Ascending aorta (tissue), 2 donors: ENCODE data around the gene HTRA1. TPM values are rescaled to one million over a fixed set of nuclear protein-coding genes. Genes with fewer than 3 reads are reported as not detected.
A peak's percentile ranks its signal among the peaks of the same experiment; 100 is the strongest.

ENCODE experiments used
- DNase-seq, 2 donors: peaks; one replicate each; pipeline ENCODE4 v3.0.0-alpha.2; 2019; ENCODE audit warnings: low spot score in 2 of 2
- H3K27ac ChIP-seq, 2 donors: fragments of 200-600 bp; sonication (generic); one replicate each; pipeline ENCODE4 v1.5.1; 2016 to 2017; ENCODE audit warnings: mild to moderate bottlenecking in 1 of 2
- H3K27me3 ChIP-seq: fragments of 200-600 bp; sonication (generic); one replicate; pipeline ENCODE4 v1.5.1; 2017
- H3K36me3 ChIP-seq, 2 donors: fragments of 200-600 bp; sonication (generic); one replicate each; pipeline ENCODE4 v1.5.1; 2016
- H3K4me1 ChIP-seq, 2 donors: fragments of 200-600 bp; sonication (generic); one replicate each; pipeline ENCODE4 v1.5.1; 2016 to 2017; ENCODE audit warnings: mild to moderate bottlenecking in 1 of 2
- H3K4me3 ChIP-seq, 2 donors: fragments of 200-600 bp; sonication (generic); one replicate each; pipeline ENCODE4 v1.5.1; 2016 to 2017; ENCODE audit warnings: mild to moderate bottlenecking in 1 of 2
- H3K9me3 ChIP-seq, 2 donors: fragments of 200-600 bp; sonication (generic); one replicate each; pipeline ENCODE4 v1.5.1; 2016
- CTCF ChIP-seq, 3 experiments: fragments of 200-600 bp in 2 of 3; fragments of 450-650 bp in 1 of 3; sonication (generic) in 2 of 3; IDR thresholded peaks; one replicate each; pipeline ENCODE4 v1.5.1; 2016 to 2019; ENCODE audit warnings: antibody characterized with exemption in 3 of 3, mild to moderate bottlenecking in 1 of 3, moderate library complexity in 1 of 3
- intact Hi-C: fragments of 100-400 bp; cut with DNase I; formaldehyde crosslinking; loops from one replicate; pipeline ENCODE4 v1.15.1; 2023
- total RNA-seq: library from RNA; depleted of rRNA; stranded (reverse); fragments of >200 nt; gene quantifications from one replicate; pipeline ENCODE4 v1.1.0, GENCODE V29; 2016

Gene HTRA1
- total RNA-seq, 1 donor from 2014 or later, result 112 TPM

- H3K36me3 ChIP-seq, result no peaks in the 10 kb centered on the region
- peak overlapping the region; percentile 80 to 90 for H3K27ac ChIP-seq
- DNase-seq, result no peak
- peaks cover 6 to 38% of the 10 kb centered on the region in 2 donors for H3K4me1 ChIP-seq
- TF ChIP-seq CTCF (IDR thresholded peaks at IDR 0.05), result no peak
- no peaks in the 10 kb centered on the region for H3K27me3 ChIP-seq
- intact Hi-C loops, result no loop called here
- H3K4me3 ChIP-seq, result no peak overlapping the region
- H3K9me3 ChIP-seq, result no peaks in the 10 kb centered on the region
Observed at GRCh38 chr10:122477436-122477835, 16.1 kb downstream of the HTRA1 start.

GRCh38 chr10:122478971-122479370 is 17.6 kb downstream of the HTRA1 start:
- DNase-seq, result no peak
- Histone ChIP-seq H3K4me3 (no peak overlapping the region), H3K4me1 (peaks cover 6 to 29% of the 10 kb centered on the region in 2 donors), H3K36me3 (no peaks in the 10 kb centered on the region), H3K27me3 (no peaks in the 10 kb centered on the region), H3K9me3 (no peaks in the 10 kb centered on the region), H3K27ac (peak overlapping the region in 1 of 2 donors; percentile 25)
- intact Hi-C loops, result no loop called here
- no peak for TF ChIP-seq CTCF (IDR thresholded peaks at IDR 0.05)

GRCh38 chr10:122480146-122480833 is 18.9 kb downstream of the HTRA1 start:
- TF ChIP-seq CTCF (IDR thresholded peaks at IDR 0.05), result no peak
- Histone ChIP-seq H3K9me3 (no peaks in the 10 kb centered on the region), H3K36me3 (no peaks in the 10 kb centered on the region), H3K27me3 (no peaks in the 10 kb centered on the region), H3K4me3 (no peak overlapping the region), H3K27ac (no peak overlapping the region), H3K4me1 (peaks cover 6 to 17% of the 10 kb centered on the region in 2 donors)
- no peak for DNase-seq
- intact Hi-C loops, result no loop called here

GRCh38 chr10:122481296-122482056 is 20.1 kb downstream of the HTRA1 start:
- Histone ChIP-seq H3K4me3 (no peak overlapping the region), H3K4me1 (peaks cover under 1 to 5% of the 10 kb centered on the region in 2 donors), H3K27me3 (no peaks in the 10 kb centered on the region), H3K27ac (no peak overlapping the region), H3K36me3 (no peaks in the 10 kb centered on the region), H3K9me3 (no peaks in the 10 kb centered on the region)
- no peak for DNase-seq
- intact Hi-C loops, result no loop called here
- no peak for TF ChIP-seq CTCF (IDR thresholded peaks at IDR 0.05)

GRCh38 chr10:122484276-122485060 is 23.1 kb downstream of the HTRA1 start:
- Histone ChIP-seq H3K4me1 (peaks cover 0 to 8% of the 10 kb centered on the region in 2 donors), H3K27ac (no peak overlapping the region), H3K9me3 (no peaks in the 10 kb centered on the region), H3K36me3 (no peaks in the 10 kb centered on the region), H3K4me3 (no peak overlapping the region), H3K27me3 (no peaks in the 10 kb centered on the region)
- no peak for TF ChIP-seq CTCF (IDR thresholded peaks at IDR 0.05)
- intact Hi-C loops, result no loop called here
- DNase-seq, result no peak
